Activated CD4-positive, CD25-positive, alpha-beta regulatory T cell treated with anti-CD3 and anti-CD28 coated beads, Interleukin-2, amount 50 U/mL, for 72 hours (primary cell): ENCODE measurements around the gene PNPT1.

Experiments
- DNase-seq: peaks from one replicate; pipeline ENCODE4 v3.0.0; 2021

The PNPT1 gene

DNA sequence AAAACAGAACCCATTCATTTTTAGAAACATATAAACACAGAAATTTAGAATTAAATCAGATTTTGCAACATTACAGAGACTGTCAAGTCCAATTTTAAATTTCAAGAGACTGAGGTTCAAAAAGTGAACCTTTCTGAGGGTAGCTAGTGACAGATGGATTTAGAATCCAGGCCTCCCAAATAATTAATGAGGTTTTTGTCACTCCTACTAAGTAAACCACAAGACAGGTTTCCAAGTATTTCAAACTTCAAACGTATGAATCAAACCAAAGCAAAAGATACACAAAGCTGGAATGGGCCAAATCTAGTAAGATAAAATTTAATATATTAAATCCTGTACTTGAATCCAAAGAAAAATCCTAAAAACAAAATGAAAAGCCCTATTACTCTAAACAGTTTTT, 101.5 kb downstream of the PNPT1 start:
- DNase-seq = no peak

DNA sequence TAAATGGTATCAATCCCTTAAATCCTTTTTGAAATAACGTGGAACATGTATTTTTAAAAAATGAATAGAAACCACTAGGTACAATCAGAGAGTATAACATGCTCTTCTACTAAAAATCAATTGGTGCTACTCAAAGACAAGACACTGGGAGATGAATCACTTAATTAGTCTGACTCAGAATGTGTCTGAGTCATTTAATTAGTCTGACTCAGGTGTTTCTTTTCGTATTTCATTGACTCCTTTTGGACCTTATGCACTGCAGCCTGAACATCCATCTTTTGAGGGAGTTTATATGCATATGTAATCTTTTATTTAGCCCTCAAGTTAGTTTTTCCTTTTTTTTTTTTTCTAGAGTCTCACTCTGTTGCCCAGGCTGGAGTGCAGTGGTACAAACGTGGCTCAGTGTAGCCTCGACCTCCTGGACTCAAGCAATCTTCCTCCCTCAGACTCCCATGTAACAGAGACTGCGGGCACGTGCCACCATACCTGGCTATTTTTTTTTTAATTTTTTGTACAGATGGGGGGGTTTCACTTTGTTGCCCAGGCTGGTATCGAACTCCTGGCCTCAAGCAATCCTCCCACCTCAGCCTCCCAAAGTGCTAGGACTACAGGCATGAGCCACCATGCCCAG, 102.7 kb downstream of the PNPT1 start:
- no peak for DNase-seq

DNA sequence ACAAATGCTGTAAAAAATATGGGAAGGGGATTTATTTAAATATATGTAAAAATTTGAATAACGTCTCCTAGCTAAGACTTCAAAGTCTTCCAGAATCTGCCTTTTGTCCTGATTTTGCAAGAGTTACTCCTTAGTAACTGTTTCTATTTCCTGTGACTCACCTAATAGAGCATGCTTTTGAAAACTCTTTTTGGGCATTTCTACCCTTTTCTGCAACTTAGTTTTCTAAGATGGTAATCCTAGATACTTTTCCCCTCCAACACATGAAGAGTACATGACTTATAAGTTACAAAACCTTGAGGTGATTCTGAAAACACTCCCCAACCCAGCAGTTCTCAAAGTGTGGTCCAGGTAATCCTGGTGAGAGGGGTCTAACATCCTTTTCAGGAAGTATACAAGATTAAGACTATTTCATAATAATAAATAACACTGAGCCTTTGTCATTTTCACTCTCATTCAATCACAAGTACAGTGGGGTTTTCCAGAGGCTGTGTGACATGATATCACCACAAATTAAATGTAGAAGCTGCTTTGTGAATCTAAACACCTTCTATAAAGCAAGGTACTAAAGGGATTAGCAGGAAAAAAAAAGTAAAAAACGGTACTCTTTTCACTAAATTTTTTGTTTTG, 108.1 kb downstream of the PNPT1 start:
- no peak for DNase-seq
